DOHH2 (cell line): ENCODE measurements around the gene EID3.

Source experiments
- H3F3A ChIP-seq: fragments of 200-600 bp; sonication (generic), shearing (Covaris generic); 2 replicates; pipeline ENCODE4 v1.6.0; 2016; ENCODE audit warnings: antibody characterized with exemption, mild to moderate bottlenecking; ENCODE audit not compliant: control insufficient read depth, insufficient read depth
- H3K27ac ChIP-seq: fragments of 200-600 bp; sonication (generic); 2 replicates; pipeline ENCODE4 v1.5.1; 2014; ENCODE audit warnings: low read depth, mild to moderate bottlenecking, low read length, moderate library complexity
- H3K27me3 ChIP-seq: fragments of 200-600 bp; sonication (generic); 2 replicates; pipeline ENCODE4 v1.6.1; 2014; ENCODE audit warnings: mild to moderate bottlenecking, low read length, mixed read lengths; ENCODE audit not compliant: control insufficient read depth
- H3K36me3 ChIP-seq: fragments of 200-600 bp; sonication (generic); 2 replicates; pipeline ENCODE4 v1.6.1; 2014; ENCODE audit warnings: mild to moderate bottlenecking, low read length, moderate library complexity, mixed read lengths; ENCODE audit not compliant: control insufficient read depth
- H3K4me1 ChIP-seq: fragments of 200-600 bp; sonication (generic); 2 replicates; pipeline ENCODE4 v1.6.1; 2014; ENCODE audit warnings: mild to moderate bottlenecking, low read length, mixed read lengths; ENCODE audit not compliant: control insufficient read depth
- H3K4me2 ChIP-seq: fragments of 200-600 bp; sonication (generic); 2 replicates; pipeline ENCODE4 v1.6.0; 2014; ENCODE audit warnings: mild to moderate bottlenecking, low read length, moderate library complexity
- H3K4me3 ChIP-seq: fragments of 200-600 bp; sonication (generic); 2 replicates; pipeline ENCODE4 v1.5.1; 2014; ENCODE audit warnings: mild to moderate bottlenecking, low read length, mixed read lengths
- H3K79me2 ChIP-seq: fragments of 200-600 bp; sonication (generic); 2 replicates; pipeline ENCODE4 v1.6.1; 2014; ENCODE audit warnings: mild to moderate bottlenecking, low read length, mixed read lengths; ENCODE audit not compliant: control insufficient read depth
- H3K9me2 ChIP-seq: fragments of 200-600 bp; sonication (generic); replicated peaks from 2 replicates; pipeline ENCODE4 v1.6.1; 2014; ENCODE audit warnings: mild to moderate bottlenecking, low read length, mixed read lengths; ENCODE audit not compliant: control insufficient read depth
- H3K9me3 ChIP-seq: fragments of 200-600 bp; sonication (generic); 2 replicates; pipeline ENCODE4 v1.6.1; 2014; ENCODE audit warnings: antibody characterized with exemption, low read length, mixed read lengths; ENCODE audit not compliant: control insufficient read depth, insufficient read depth
- H4K20me1 ChIP-seq: fragments of 200-600 bp; sonication (generic); 2 replicates; pipeline ENCODE4 v1.6.0; 2014; ENCODE audit warnings: low read depth, mild to moderate bottlenecking, antibody characterized with exemption, low read length, moderate library complexity; ENCODE audit not compliant: control insufficient read depth, insufficient read depth
- EZH2phosphoT487 ChIP-seq: fragments of 200-600 bp; sonication (generic); IDR thresholded peaks from 2 replicates; pipeline ENCODE4 v1.6.1; 2017; ENCODE audit warnings: borderline replicate concordance, mild to moderate bottlenecking, antibody characterized with exemption, low read length, moderate library complexity, mixed read lengths
- TF ChIP-seq, protein P1 (sequence below): fragments of 200-600 bp; sonication (generic); IDR thresholded peaks from one replicate; pipeline ENCODE4 v1.5.1; 2014; ENCODE audit warnings: antibody characterized with exemption, mild to moderate bottlenecking, low read depth, low read length; ENCODE audit not compliant: poor library complexity, severe bottlenecking

The EID3 gene

DNA sequence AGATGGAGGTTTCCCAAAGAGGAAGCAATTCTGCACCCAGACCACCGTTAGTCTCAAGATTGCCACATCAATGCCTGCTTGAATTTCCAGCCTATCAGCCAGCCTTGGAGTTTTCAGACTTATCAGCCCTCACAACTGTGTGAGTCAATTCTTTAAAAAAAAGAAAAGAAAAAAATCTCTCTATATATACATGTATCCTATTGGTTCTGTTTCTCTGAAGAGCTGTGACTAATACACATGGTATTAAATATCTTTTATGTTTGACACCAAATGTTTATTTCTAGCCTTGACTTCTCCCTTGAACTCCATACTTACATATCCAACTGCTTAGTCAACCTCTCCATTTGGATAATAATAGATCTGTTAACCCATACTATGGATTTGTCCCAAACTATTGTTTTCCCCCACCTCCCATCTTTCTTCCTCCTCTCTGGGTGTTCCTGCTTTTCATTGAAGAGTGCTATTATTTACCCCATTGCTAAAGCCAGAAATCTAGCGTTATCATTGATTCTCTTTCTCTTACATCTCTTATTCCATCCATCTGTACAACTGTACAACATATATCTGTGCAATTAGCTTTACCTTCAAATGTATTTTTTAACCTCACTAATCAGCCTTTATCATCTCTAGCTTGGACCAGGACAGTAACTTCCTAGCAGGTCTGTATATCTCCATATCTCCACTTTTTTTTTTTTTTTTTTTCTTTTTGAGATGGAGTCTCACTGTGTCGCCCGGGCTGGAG is 22.7 kb upstream of the EID3 start:
- TF ChIP-seq, protein P1, sequence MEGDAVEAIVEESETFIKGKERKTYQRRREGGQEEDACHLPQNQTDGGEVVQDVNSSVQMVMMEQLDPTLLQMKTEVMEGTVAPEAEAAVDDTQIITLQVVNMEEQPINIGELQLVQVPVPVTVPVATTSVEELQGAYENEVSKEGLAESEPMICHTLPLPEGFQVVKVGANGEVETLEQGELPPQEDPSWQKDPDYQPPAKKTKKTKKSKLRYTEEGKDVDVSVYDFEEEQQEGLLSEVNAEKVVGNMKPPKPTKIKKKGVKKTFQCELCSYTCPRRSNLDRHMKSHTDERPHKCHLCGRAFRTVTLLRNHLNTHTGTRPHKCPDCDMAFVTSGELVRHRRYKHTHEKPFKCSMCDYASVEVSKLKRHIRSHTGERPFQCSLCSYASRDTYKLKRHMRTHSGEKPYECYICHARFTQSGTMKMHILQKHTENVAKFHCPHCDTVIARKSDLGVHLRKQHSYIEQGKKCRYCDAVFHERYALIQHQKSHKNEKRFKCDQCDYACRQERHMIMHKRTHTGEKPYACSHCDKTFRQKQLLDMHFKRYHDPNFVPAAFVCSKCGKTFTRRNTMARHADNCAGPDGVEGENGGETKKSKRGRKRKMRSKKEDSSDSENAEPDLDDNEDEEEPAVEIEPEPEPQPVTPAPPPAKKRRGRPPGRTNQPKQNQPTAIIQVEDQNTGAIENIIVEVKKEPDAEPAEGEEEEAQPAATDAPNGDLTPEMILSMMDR = no peak
- no peak for TF ChIP-seq EZH2phosphoT487
- peaks cover 2% of the 10 kb centered on the region; the same call in 1 of the 2 replicates for H3F3A ChIP-seq
- H3K4me1 ChIP-seq = peaks cover 14% of the 10 kb centered on the region
- H3K36me3 ChIP-seq = no peaks in the 10 kb centered on the region
- H4K20me1 ChIP-seq = no peaks in the 10 kb centered on the region
- no peaks in the 10 kb centered on the region for H3K79me2 ChIP-seq
- no peaks in the 10 kb centered on the region for H3K9me2 ChIP-seq
- no peak overlapping the region for H3K4me2 ChIP-seq
- no peak overlapping the region for H3K4me3 ChIP-seq
- H3K27ac ChIP-seq = no peak overlapping the region
- H3K27me3 ChIP-seq = no peaks in the 10 kb centered on the region
- no peaks in the 10 kb centered on the region for H3K9me3 ChIP-seq

DNA sequence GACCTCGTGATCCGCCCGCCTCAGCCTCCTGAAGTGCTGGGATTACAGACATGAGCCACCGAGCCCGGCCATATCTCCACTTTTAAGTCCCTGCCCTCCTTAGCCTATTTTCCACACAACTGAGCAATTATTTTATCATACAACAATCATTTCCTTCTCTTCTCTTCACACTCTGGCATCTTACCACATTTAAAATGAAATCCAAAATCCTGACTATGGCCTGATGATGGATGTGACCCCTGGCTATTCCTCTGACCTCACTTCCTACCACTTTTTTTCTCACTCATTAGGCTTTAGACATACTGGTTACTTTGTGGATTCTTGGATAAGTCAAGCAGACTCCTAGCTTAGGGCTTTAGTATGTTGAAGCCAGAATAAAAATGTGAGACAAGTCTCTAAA is 21.9 kb upstream of the EID3 start:
- H3F3A ChIP-seq = peaks cover 7% of the 10 kb centered on the region
- H3K4me1 ChIP-seq = peaks cover 14% of the 10 kb centered on the region
- no peaks in the 10 kb centered on the region for H3K9me2 ChIP-seq
- H3K27ac ChIP-seq = no peak overlapping the region
- no peaks in the 10 kb centered on the region for H3K27me3 ChIP-seq
- no peaks in the 10 kb centered on the region for H3K36me3 ChIP-seq
- no peaks in the 10 kb centered on the region for H3K79me2 ChIP-seq
- TF ChIP-seq, protein P1 = no peak
- TF ChIP-seq EZH2phosphoT487 = no peak
- no peak overlapping the region for H3K4me3 ChIP-seq
- H3K4me2 ChIP-seq = no peak overlapping the region
- H3K9me3 ChIP-seq = no peaks in the 10 kb centered on the region
- H4K20me1 ChIP-seq = no peaks in the 10 kb centered on the region

DNA sequence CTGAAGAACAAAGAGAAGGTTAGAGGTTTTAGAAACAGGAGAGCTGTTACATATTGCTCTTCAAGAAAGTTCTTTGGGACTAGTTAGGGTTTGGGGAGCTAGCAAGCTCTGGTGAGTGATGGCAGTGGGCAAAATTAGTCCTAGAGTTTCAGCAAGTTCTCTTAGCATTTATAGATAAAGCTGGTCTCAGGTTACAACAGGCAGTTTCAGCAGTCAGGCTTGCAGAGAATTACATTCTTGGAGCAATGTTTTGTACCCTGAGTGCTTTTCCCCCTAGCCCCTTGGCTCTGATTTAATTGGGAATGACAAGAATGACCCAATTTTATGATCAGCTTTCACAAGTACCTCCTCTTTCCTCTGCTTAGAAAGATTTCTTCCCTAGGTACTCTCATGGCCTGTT is 21.4 kb upstream of the EID3 start:
- no peak overlapping the region for H3K4me2 ChIP-seq
- no peak for TF ChIP-seq EZH2phosphoT487
- TF ChIP-seq, protein P1 = no peak
- peaks cover 3% of the 10 kb centered on the region for H3K79me2 ChIP-seq
- H3K27me3 ChIP-seq = no peaks in the 10 kb centered on the region
- H3K4me1 ChIP-seq = peaks cover 13% of the 10 kb centered on the region
- H3K27ac ChIP-seq = no peak overlapping the region
- no peaks in the 10 kb centered on the region for H3K9me3 ChIP-seq
- no peaks in the 10 kb centered on the region for H3K9me2 ChIP-seq
- H3K4me3 ChIP-seq = no peak overlapping the region
- peaks cover 3% of the 10 kb centered on the region; the same call in 1 of the 2 replicates for H3K36me3 ChIP-seq
- H4K20me1 ChIP-seq = no peaks in the 10 kb centered on the region
- peaks cover 7% of the 10 kb centered on the region for H3F3A ChIP-seq
